Measurements from ENCODE around the gene PANK1. TPM values are rescaled to one million over a fixed set of nuclear protein-coding genes. Genes with fewer than 3 reads are reported as not detected.

Gene PANK1
- total RNA-seq, 2 experiments from 2014 or later = 12.1 to 16.1 TPM

DNA sequence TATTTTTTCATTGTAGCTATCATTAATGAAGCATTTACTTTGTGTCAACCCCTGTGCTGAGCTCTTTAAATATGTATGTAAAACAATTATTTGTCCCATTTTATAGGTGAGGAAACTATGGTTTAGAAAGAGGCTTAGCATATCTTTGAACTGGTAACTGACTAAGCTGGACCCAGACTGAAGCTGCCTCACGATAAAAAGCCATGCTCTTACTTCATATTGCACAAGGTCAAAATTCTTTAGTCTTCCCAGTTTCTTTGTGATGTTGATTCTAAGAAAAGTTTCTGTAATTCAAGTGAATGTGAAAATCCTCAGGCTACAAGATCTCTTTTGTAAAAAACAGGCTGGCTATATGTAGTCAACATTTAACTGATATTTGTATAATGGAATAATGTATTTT, 63.0 kb downstream of the PANK1 start:
- H3K9me2 ChIP-seq (ENCODE audit: insufficient read depth, low read length) = no peaks in the 10 kb centered on the region
- no peak overlapping the region for H3K4me3 ChIP-seq (ENCODE audit: low read depth, low read length, poor library complexity, severe bottlenecking)
- TF ChIP-seq, protein P1, sequence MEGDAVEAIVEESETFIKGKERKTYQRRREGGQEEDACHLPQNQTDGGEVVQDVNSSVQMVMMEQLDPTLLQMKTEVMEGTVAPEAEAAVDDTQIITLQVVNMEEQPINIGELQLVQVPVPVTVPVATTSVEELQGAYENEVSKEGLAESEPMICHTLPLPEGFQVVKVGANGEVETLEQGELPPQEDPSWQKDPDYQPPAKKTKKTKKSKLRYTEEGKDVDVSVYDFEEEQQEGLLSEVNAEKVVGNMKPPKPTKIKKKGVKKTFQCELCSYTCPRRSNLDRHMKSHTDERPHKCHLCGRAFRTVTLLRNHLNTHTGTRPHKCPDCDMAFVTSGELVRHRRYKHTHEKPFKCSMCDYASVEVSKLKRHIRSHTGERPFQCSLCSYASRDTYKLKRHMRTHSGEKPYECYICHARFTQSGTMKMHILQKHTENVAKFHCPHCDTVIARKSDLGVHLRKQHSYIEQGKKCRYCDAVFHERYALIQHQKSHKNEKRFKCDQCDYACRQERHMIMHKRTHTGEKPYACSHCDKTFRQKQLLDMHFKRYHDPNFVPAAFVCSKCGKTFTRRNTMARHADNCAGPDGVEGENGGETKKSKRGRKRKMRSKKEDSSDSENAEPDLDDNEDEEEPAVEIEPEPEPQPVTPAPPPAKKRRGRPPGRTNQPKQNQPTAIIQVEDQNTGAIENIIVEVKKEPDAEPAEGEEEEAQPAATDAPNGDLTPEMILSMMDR (conservative IDR thresholded peaks at IDR 0.05; ENCODE audit: low read length) = no peak
- no peak for TF ChIP-seq EZH2phosphoT487 (IDR thresholded peaks at IDR 0.05; ENCODE audit: borderline replicate concordance, low read depth, low read length)
- H4K20me1 ChIP-seq (ENCODE audit: insufficient read depth, low read length) = no peaks in the 10 kb centered on the region
- no peaks in the 10 kb centered on the region for H3K9me3 ChIP-seq (ENCODE audit: low read length)
- H3K79me2 ChIP-seq (ENCODE audit: insufficient read depth, low read depth, low read length) = no peaks in the 10 kb centered on the region
- intact Hi-C loops (cut with micrococcal nuclease; ENCODE audit: unreplicated experiment) = no loop called here
- no peaks in the 10 kb centered on the region for H3K4me1 ChIP-seq (ENCODE audit: insufficient read depth, low read length, poor library complexity, severe bottlenecking)
- no TSS peak for BruUV-seq (replicated peaks)
- no peak for DNase-seq (ENCODE audit: low spot score)
- ChIA-PET POLR2A (interaction anchor here (0.6 to 1.7 kb wide), 4 partner anchors 12 to 1799 kb away, joined by 3 to 7 read pairs (median 3); no protein-coding TSS in a partner anchor), CTCF (ENCODE audit: unreplicated experiment) (no interaction called here)
- H2AFZ ChIP-seq (ENCODE audit: low read length) = no peak overlapping the region
- no peak overlapping the region for H3K27ac ChIP-seq (ENCODE audit: low read depth, low read length, poor library complexity, severe bottlenecking)
- H3K36me3 ChIP-seq (ENCODE audit: insufficient read depth, low read length) = no peaks in the 10 kb centered on the region
- no peak overlapping the region for H3K4me2 ChIP-seq (ENCODE audit: low read length)

DNA sequence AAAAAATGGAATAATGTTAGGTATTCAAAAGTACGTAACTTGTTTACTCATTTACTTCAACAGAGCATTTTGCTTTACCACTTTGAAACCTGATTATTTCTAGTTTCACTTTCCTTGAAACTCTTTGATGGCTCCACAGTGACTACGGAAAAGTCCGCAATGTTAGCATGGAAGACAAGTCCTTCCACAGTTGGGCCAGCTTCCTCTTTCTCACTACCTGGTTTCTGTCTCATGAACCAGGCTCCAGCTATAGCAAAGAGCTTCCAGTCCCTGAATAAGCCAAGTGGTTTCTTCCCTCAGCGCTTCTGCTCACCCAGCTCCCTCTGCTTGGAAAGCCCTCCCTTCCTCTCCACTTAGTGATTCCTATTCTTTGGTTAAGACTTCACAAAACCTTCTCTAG, 64.8 kb downstream of the PANK1 start:
- no peak for DNase-seq (ENCODE audit: low spot score)
- no peak overlapping the region for H3K27ac ChIP-seq (ENCODE audit: low read depth, low read length, poor library complexity, severe bottlenecking)
- H3K4me2 ChIP-seq (ENCODE audit: low read length) = no peak overlapping the region
- no peaks in the 10 kb centered on the region for H3K36me3 ChIP-seq (ENCODE audit: insufficient read depth, low read length)
- H3K4me1 ChIP-seq (ENCODE audit: insufficient read depth, low read length, poor library complexity, severe bottlenecking) = no peaks in the 10 kb centered on the region
- no TSS peak for BruUV-seq (replicated peaks)
- intact Hi-C loops (cut with micrococcal nuclease; ENCODE audit: unreplicated experiment) = no loop called here
- no peaks in the 10 kb centered on the region for H3K9me2 ChIP-seq (ENCODE audit: insufficient read depth, low read length)
- CTCF ChIA-PET (ENCODE audit: unreplicated experiment) = no interaction called here
- no peaks in the 10 kb centered on the region for H4K20me1 ChIP-seq (ENCODE audit: insufficient read depth, low read length)
- no peak overlapping the region for H3K4me3 ChIP-seq (ENCODE audit: low read depth, low read length, poor library complexity, severe bottlenecking)
- POLR2A ChIA-PET = interaction anchor here (0.8 kb wide), 1 partner anchor 9 kb away, joined by 3 read pairs; no protein-coding TSS in a partner anchor
- H3K9me3 ChIP-seq (ENCODE audit: low read length) = no peaks in the 10 kb centered on the region
- no peak overlapping the region for H2AFZ ChIP-seq (ENCODE audit: low read length)
- no peaks in the 10 kb centered on the region for H3K79me2 ChIP-seq (ENCODE audit: insufficient read depth, low read depth, low read length)
- TF ChIP-seq, protein P1 (conservative IDR thresholded peaks at IDR 0.05; ENCODE audit: low read length) = no peak
- no peak for TF ChIP-seq EZH2phosphoT487 (IDR thresholded peaks at IDR 0.05; ENCODE audit: borderline replicate concordance, low read depth, low read length)

DNA sequence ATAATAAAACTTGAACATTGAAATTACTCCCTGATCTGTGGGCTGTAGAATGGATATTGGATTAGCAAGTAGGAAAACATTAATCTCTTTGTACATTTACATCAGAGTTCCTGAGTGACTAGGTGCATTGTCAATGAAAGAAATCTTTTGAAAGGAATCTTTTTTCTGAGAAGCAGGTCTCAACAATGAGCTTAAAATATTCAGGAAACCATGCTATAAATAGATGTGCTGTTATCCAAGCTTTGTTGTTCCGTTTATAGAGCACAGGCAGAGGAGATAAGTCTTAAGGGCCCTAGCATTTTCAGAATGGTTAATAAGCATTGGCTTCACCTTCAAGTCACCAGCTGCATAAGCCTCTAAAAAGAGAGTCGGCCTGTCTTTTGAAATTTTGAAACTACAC, 68.3 kb downstream of the PANK1 start:
- no peaks in the 10 kb centered on the region for H3K9me3 ChIP-seq (ENCODE audit: low read length)
- no TSS peak for BruUV-seq (replicated peaks)
- no peak overlapping the region for H3K4me3 ChIP-seq (ENCODE audit: low read depth, low read length, poor library complexity, severe bottlenecking)
- intact Hi-C loops (cut with micrococcal nuclease; ENCODE audit: unreplicated experiment) = loop anchor here (10.0 kb wide), 1 partner anchor 632 kb away; no protein-coding TSS in a partner anchor
- DNase-seq (ENCODE audit: low spot score) = no peak
- CTCF ChIA-PET (ENCODE audit: unreplicated experiment) = no interaction called here
- no peaks in the 10 kb centered on the region for H3K36me3 ChIP-seq (ENCODE audit: insufficient read depth, low read length)
- POLR2A ChIA-PET = interaction anchor here (0.6 kb wide), 1 partner anchor 28 kb away, joined by 4 read pairs; no protein-coding TSS in a partner anchor
- TF ChIP-seq, protein P1 (conservative IDR thresholded peaks at IDR 0.05; ENCODE audit: low read length) = no peak
- TF ChIP-seq EZH2phosphoT487 (IDR thresholded peaks at IDR 0.05; ENCODE audit: borderline replicate concordance, low read depth, low read length) = no peak
- H3K9me2 ChIP-seq (ENCODE audit: insufficient read depth, low read length) = no peaks in the 10 kb centered on the region
- H2AFZ ChIP-seq (ENCODE audit: low read length) = no peak overlapping the region
- H3K79me2 ChIP-seq (ENCODE audit: insufficient read depth, low read depth, low read length) = no peaks in the 10 kb centered on the region
- no peaks in the 10 kb centered on the region for H3K4me1 ChIP-seq (ENCODE audit: insufficient read depth, low read length, poor library complexity, severe bottlenecking)
- no peaks in the 10 kb centered on the region for H4K20me1 ChIP-seq (ENCODE audit: insufficient read depth, low read length)
- no peak overlapping the region for H3K4me2 ChIP-seq (ENCODE audit: low read length)
- no peak overlapping the region for H3K27ac ChIP-seq (ENCODE audit: low read depth, low read length, poor library complexity, severe bottlenecking)
